ENCODE results near the gene ZFP36L1.

ZFP36L1 gene

GRCh38 chr14:68749487-68750475 lies 43.1 kb downstream of the ZFP36L1 start:
- no peak overlapping the region for H3K27ac ChIP-seq
- no peak for TF ChIP-seq ZFX (IDR thresholded peaks at IDR 0.05; ENCODE audit: borderline replicate concordance)
- no peak for TF ChIP-seq CTCF (IDR thresholded peaks at IDR 0.05)

- H3K27ac ChIP-seq, result no peak overlapping the region
- TF ChIP-seq CTCF (IDR thresholded peaks at IDR 0.05) (no peak), ZFX (IDR thresholded peaks at IDR 0.05; ENCODE audit: borderline replicate concordance) (no peak)
Measured at GRCh38 chr14:68748691-68749090, 44.2 kb downstream of the ZFP36L1 start.

GRCh38 chr14:68748260-68748659 lies 44.6 kb downstream of the ZFP36L1 start:
- no peak overlapping the region for H3K27ac ChIP-seq
- no peak for TF ChIP-seq ZFX (IDR thresholded peaks at IDR 0.05; ENCODE audit: borderline replicate concordance)
- TF ChIP-seq CTCF (IDR thresholded peaks at IDR 0.05), result no peak

- TF ChIP-seq CTCF (IDR thresholded peaks at IDR 0.05) (no peak), ZFX (IDR thresholded peaks at IDR 0.05; ENCODE audit: borderline replicate concordance) (no peak)
- no peak overlapping the region for H3K27ac ChIP-seq
Measured at GRCh38 chr14:68747393-68747792, 45.5 kb downstream of the ZFP36L1 start.

- TF ChIP-seq CTCF (IDR thresholded peaks at IDR 0.05) (no peak), ZFX (IDR thresholded peaks at IDR 0.05; ENCODE audit: borderline replicate concordance) (no peak)
- no peak overlapping the region for H3K27ac ChIP-seq
Measured at GRCh38 chr14:68744613-68745012, 48.3 kb downstream of the ZFP36L1 start.

- H3K27ac ChIP-seq, result no peak overlapping the region
Measured at GRCh38 chr14:68741839-68742470, 50.9 kb downstream of the ZFP36L1 start.

More at GRCh38 chr14:68741839-68742470, 50.9 kb downstream of the ZFP36L1 start:
- TF ChIP-seq ZFX (IDR thresholded peaks at IDR 0.05; ENCODE audit: borderline replicate concordance), result no peak
- no peak for TF ChIP-seq CTCF (IDR thresholded peaks at IDR 0.05)
